Stomach (tissue), 4 donors: ENCODE results near the gene CKMT1A.
"Not testable (repeated sequence)": the region's sequence is repeated elsewhere in the genome, so short reads cannot be mapped to it uniquely, and the experiment has no call there.

Experiments used
- CTCF ChIP-seq, 7 experiments: fragments of 450-650 bp in 4 of 7; fragments of 200-600 bp in 3 of 7; sonication (generic) in 3 of 7; IDR thresholded peaks; one replicate each; pipeline ENCODE4 v1.5.1; 2016 to 2019; ENCODE audit warnings: antibody characterized with exemption in 7 of 7, control low read depth in 2 of 7, mild to moderate bottlenecking in 1 of 7
- EP300 ChIP-seq: sonication (generic); formaldehyde crosslinking; IDR thresholded peaks from one replicate; pipeline ENCODE4 v1.6.1; 2017; ENCODE audit warnings: antibody characterized with exemption

GRCh38 chr15:43689604-43690301 lies 3.9 kb upstream of the CKMT1A start:
- not testable (repeated sequence) for TF ChIP-seq CTCF (IDR thresholded peaks at IDR 0.05); EP300
